OCI-LY7 (cell line): Measurements from ENCODE around the gene NR5A1.

Experiments
- EZH2phosphoT487 ChIP-seq: fragments of 200-600 bp; sonication (generic); IDR thresholded peaks from 2 replicates; pipeline ENCODE4 v1.6.1; 2018; ENCODE audit warnings: low read depth, borderline replicate concordance, mild to moderate bottlenecking, mixed run types, antibody characterized with exemption, low read length, moderate library complexity, mixed read lengths
- TF ChIP-seq, protein P1 (sequence below): fragments of 200-600 bp; sonication (generic); conservative IDR thresholded peaks from 2 replicates; pipeline ENCODE4 v1.5.1; 2014; ENCODE audit warnings: mild to moderate bottlenecking, antibody characterized with exemption, low read length, moderate library complexity, mixed read lengths

DNA sequence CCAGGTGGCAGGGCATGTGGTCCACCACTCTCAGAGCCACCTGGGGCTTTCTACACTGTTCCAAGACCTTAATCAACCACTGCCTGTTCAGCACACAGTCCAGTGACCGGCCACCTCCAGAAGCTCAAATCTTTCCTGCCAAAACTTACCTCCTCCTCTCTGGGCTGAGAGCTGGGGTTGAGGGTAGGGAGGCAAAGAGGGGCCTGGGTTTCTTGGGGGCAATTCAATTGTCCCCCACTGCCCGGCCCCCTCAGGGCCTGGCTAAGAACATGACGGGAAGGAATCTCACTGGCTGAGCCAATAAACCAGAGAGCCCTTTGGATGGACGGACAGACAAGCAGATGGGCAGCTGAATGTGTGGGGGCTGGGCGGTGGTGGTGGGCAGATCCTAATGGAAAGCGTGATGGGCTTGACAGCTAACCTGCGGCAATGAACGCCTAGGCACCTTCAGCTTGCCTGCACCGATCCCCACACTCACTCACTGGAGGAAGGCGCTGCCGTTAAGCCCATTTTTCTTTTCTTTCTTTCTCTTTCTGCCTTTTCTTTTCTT, 5.4 kb downstream of the NR5A1 start:
- TF ChIP-seq, protein P1, sequence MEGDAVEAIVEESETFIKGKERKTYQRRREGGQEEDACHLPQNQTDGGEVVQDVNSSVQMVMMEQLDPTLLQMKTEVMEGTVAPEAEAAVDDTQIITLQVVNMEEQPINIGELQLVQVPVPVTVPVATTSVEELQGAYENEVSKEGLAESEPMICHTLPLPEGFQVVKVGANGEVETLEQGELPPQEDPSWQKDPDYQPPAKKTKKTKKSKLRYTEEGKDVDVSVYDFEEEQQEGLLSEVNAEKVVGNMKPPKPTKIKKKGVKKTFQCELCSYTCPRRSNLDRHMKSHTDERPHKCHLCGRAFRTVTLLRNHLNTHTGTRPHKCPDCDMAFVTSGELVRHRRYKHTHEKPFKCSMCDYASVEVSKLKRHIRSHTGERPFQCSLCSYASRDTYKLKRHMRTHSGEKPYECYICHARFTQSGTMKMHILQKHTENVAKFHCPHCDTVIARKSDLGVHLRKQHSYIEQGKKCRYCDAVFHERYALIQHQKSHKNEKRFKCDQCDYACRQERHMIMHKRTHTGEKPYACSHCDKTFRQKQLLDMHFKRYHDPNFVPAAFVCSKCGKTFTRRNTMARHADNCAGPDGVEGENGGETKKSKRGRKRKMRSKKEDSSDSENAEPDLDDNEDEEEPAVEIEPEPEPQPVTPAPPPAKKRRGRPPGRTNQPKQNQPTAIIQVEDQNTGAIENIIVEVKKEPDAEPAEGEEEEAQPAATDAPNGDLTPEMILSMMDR, result no peak
- TF ChIP-seq EZH2phosphoT487, result no peak
